Left hindlimb (tissue), 1 donor: Measurements from ENCODE around the gene MRAP2.
"Not testable (repeated sequence)": the region's sequence is repeated elsewhere in the genome, so short reads cannot be mapped to it uniquely, and the experiment has no call there.

Experiments used
- DNase-seq: peaks from one replicate; pipeline ENCODE4 v3.0.0-alpha.2; 2018

The MRAP2 gene

DNA sequence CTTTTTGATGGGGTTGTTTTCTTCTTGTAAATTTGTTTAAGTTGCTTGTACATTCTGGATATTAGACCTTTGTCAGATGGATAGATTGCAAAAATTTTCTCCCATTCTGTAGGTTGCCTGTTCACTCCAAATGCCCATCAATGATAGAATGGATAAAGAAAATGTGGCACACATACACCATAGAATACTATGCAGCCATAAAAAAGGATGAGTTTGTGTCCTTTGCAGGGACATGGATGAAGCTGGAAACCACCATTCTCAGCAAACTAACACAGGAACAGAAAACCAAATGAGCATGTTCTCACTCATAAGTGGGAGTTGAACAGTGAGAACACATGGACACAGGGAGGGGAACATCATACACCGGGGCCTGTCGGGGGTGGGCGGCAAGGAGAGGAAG is 1.6 kb upstream of the MRAP2 start:
- DNase-seq: not testable (repeated sequence)

DNA sequence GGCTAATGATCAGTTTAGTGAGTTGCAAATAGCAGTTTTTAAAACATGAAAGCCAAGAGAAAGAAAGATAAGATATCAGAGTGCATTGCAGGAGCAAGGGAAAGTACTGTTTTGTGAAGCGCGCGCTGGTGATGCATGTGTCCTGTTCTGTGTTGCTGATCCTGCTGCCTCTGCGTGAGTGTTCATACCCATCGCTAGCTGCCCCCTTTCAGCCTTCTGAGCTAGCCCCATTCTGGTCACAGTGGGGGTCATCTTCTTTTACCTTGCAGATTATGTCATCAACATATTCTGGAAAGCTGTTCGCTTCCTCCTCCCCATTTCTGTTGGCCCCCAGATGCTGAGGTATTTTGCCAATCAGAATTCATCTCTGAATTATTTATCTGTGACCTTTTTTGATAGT is 1.9 kb downstream of the MRAP2 start:
- DNase-seq: no peak

DNA sequence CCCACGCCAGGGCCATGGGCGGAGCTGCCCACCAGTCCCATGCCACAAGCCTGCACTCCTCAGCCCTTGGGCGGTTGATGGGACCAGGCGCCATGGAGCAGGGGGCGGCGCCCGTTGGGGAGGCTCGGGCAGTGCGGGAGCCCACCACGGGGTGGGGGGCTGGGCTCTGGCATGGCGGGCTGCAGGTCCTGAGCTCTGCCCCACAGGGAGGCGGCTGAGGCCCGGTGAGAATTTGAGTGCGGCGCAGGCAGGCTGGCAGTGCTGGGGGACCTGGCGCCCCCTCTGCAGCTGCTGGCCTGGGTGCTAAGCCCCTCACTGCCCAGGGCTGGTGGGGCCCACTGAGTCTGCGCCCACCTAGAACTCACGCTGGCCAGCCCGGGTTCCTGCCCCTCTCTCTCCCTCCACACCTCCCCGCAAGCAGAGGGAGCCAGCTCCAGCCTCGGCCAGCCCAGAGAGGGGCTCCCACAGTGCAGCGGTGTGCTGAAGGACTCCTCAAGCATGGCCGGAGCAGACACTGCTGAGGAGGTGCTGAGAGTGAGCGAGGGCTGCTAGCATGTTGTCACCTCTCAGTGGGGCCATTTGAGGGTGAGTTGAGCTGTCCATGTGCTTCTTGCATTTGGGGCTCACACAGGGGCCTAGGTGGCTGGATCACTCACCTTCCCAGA is 4.0 kb downstream of the MRAP2 start:
- DNase-seq: no peak

DNA sequence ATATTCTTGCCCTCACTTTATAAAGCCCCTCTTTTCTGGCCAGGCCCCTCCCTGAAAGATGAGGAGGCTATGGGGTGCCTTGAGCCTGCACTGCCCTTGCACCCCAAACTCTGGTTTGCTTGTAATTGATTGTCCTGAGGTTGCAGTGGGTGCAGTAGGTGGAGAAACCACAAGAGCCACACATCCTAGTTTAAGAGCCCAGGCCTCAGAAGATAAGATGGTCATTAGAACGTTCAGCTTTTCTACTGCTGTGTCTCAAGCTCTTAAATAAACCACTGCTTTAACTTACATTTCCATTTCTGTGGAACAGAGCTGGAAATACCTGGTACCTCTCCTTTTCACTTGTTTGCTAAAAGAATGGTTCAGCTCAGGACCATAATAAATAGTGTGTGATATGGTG is 9.0 kb downstream of the MRAP2 start:
- no peak for DNase-seq

DNA sequence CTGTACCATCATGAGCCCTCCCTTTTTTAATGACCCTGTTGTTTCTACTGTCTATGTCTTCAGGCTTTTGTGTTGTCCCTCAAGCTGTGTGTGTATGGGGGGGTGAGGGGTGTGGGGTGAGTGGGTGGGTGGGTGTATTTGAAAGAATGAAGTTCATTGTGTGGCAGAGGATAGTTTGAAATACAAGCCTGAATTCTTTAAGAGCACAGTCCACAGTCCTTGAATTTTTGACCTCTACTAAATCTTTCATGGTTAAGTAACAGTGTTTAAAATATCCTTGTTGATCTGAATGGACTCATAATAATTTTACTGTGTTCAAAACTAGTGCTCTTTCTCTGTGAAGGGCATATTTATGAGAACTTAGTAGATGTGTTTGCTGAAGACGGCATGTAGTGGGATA is 10.0 kb downstream of the MRAP2 start:
- DNase-seq: no peak

DNA sequence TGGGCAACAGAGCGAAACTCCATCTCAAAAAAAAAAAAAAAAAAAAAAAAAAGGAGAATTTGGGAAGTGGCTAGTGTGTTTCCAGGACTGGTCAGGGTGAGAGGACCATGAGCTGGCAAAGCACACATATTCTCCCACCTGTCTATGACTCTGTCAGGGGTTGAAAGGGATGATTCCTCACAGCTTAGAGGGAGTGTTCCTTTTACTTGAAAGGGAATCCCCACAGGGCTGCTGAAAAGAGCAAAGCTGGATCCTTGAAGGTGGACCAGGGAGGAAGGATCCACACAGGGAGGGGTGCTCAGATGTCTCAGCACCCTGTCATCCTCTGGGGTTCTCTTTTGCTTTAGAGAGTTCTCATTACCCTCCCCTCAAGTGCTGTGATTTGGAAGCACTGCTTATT is 13.2 kb downstream of the MRAP2 start:
- DNase-seq: no peak

DNA sequence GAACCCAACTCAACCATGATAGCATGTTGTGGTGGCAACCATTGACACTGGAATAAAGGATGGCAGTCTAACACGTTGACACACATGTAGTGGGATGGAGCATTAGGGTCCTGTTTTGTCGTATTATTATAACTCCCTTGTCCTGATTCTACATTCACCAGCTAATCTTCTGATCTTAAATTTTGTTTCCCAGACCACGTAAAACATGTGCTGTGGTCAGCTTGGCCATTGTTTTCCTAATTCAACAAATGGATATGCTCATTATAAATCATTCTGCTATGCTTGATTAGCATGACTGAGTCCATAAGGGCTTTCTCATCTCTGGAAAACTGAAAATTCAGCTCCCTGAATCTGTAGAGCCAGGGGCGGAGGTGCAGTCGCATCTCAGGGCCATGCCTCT is 15.0 kb downstream of the MRAP2 start:
- DNase-seq: no peak

DNA sequence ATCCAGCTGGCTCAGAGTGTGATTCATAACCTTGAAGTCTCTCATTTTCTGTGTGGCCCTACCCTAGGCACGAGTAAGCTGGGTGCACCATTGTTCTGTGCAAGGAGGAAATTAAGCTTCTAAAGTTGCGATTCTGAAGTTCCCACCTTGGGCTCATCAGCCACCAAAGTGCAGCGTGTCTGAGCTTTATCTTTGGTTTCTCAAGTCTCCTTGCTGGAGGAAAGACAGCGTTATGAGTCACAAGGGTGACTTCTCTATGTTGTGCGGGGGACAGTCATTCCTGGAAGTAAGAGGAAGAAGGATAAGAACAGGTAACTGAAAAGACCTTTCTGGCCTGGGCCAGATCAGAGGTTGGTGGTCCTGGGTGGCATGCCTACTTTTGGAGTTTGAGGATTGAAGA is 16.8 kb downstream of the MRAP2 start:
- no peak for DNase-seq

DNA sequence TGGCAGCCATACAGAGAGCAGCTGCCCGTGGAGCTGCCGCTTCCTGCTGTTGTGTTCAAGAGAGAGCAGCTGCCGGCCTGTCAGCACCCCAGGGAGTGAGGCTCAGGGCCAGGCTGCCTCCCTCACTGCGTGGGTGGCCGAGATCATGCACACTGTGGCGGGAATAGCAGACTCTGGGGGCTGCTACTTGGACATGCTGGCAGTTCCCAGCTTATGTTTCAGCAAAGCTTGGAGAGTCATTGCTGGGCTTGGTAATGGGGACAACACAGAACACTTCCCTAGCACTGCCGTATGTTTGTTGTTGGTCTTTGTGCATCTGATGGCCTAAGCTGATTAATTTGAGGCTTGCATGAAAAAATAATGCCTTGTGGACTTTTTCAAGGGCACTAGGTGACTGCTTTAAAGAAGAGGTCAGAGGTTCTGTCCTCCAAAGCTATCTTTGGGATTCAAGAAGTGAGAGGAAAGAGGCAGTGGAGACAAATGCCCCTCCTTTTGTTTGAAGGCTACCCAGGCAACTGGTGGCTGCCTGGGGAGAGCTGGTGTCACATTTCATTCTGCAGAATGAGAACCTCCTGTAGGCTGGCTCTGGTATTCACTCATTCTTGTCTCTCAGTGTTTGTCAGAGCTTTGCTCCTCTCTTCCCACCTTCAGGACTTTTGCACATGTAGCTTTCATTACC is 18.8 kb downstream of the MRAP2 start:
- DNase-seq: peak; percentile 89

DNA sequence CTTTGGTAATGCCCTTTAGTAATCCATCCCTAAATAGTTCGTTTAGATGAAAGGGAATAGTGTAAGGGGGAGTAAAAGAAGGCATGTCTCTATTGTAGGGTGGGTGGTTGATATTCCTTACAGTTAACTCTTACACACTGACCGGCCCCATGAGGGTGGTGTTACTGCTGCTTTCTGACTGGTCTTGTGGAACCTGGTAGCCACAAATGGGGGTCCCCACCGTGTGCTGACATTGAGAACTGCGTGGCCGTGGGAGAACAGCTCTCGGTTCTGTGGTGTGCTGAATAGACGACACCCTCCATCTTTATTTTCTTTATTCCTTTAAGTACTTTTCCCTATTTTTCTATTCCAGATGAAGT is 19.3 kb downstream of the MRAP2 start:
- no peak for DNase-seq

DNA sequence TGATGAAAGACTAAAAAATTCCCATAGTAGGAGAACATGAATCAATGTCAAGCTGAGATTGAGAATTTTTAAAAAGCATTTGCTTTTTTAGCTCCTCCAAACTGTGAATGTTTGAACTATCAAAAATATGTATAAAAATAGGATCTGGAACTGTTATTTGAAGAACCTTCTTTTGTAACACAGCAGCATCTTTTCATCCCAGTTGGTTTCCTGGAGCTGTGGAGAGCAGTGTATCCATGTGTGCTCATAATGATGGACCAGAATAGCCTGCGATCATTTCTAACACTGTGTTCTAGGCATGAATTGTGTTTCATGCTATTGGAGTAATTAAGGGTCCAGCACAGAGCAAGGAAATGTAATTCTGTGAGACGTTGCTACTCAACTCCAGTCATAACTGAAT is 22.1 kb downstream of the MRAP2 start:
- no peak for DNase-seq

DNA sequence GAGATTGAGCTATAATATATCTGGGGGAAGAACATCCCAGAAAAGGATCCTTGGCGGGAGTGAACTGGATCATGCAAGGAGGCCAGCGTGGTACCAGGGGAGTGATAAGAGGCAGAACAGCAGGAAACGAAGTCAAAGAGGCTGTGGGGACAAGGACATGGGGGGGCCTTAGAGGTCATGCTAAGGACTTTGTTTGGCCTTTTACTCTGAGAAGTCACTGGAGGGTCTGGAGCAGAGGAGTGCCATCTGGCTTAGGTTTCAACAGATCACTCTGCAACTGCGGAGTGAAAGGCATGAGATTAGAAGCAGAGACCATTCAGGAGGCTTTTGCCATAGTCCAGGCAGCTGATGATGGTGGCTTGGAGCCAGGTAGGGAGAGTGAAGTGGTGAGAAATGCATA is 24.3 kb downstream of the MRAP2 start:
- no peak for DNase-seq

DNA sequence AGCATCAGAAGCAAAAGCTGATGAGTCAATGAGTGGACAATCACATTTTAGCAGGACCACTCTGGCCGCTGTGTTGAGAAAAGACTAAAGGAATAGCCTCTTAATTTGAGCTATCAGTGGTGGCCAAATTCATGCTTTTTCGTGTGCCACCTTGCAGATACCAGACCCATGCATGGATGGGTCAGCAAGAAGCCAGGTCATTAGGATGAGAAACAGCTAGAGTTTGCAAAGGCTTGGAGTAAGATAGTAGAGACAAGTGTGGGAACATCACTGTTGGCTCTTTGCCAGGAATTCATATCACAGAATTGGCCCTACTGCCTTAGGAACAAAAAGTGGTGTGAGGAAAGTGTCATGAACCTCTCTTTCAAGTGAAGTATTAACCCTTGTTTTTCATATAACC is 25.5 kb downstream of the MRAP2 start:
- no peak for DNase-seq

DNA sequence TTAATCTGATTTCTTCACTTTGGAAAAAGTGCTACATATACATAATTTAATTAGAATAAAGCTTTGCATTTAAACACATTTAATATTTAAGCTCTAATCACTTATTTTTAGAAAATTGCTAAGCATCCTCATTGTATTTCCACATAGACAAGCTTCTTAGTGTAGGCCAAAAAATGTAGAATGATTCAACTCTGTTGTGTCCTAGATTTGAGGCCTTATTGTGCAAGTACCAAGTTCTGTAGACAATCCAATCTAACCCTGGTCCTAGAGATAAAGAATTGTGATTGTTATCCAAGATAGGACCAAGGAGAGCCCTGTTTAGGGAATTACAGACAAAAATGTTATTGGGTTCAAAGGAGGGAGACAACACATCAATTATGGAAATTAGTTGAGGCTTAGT is 27.6 kb downstream of the MRAP2 start:
- DNase-seq: no peak

DNA sequence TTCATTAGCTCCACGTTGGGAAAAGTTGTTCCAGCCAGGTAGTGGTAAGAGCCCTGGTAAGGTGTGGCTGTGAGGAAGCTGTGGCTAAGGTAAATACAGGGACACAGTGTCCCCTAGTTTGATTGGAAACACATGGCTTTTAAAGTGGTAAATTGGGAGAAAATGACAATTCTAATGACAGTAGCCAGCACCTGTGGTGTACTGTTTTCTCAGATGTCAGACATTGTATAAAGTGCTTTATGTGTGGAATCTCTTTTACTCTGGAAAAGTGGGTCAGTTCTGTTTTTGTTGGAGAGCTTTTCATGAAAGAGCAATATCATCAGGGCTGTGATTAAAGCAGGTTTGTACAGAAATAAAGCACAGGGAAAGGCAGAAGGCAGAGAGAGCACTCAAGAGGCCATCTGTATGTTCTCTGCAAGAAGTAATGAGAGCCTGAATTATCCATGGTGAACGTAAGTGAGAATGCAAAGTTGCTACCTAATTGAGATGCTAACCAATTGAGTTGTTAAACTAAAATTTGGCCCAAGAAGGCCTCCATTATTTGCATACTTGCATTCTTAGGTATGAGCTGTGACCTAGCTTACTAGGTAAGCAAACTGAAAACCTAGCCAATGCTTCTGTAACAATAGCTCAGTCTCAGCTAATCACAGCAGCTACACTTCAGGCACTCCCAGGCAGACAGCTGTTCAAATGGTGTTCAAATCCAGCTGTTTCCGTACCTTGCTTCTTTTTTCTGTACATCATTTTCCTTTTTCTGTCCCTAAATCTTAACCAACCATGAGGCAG is 28.2 kb downstream of the MRAP2 start:
- DNase-seq: no peak

DNA sequence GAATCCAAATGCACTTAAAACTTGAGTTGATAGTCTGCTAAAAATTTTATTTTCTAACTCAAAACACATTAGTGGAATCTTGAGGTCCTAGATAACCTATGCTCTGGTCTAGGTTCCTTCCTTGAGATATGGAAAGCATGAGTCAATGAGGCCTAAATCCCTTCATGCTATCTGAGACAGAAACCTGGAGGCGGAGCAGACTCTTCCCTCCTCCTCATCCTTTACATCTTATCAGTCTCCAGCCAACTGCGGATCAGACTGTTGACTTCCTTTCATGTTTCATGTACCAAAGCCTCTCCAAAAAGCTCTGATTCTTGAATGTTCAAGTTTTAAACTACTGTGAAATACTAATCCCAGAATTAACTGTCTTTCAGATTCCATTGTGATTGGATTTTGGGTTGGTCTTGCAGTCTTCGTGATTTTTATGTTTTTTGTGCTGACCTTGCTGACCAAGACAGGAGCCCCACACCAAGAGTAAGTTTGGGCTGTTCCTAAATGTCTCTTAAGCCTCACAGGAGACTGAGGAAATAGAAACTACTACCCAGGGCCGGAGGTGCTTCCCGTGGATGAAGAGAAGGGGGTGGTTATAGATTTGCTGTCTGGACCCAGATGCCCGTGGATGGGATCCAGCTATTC is 29.1 kb downstream of the MRAP2 start:
- no peak for DNase-seq

DNA sequence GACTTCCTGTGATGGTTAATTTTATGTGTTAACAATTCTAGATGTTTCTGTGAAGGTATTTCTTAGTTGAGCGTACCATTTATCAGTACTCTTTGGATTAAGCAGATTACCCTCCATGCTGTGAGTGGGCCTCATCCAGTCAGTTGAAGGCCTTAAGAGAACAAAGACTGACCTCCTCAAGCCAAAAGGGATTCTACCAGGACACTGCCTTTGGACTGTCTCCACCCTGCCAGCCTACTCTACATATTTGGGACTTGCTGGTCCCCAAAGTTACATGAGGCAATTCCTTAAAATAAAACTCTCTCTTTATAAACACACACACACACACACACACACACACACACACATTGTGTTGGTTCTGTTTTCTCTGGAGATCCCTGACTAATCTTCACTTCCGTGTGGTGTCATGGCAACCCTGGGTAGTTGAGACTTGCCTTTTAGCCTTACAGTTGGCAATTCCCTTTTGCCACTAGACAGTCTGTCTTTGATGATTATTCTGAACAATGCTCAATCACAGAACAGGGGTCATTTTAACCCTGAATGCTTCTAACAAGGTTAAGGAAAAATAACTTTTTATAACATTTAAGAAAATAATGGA is 32.2 kb downstream of the MRAP2 start:
- no peak for DNase-seq

DNA sequence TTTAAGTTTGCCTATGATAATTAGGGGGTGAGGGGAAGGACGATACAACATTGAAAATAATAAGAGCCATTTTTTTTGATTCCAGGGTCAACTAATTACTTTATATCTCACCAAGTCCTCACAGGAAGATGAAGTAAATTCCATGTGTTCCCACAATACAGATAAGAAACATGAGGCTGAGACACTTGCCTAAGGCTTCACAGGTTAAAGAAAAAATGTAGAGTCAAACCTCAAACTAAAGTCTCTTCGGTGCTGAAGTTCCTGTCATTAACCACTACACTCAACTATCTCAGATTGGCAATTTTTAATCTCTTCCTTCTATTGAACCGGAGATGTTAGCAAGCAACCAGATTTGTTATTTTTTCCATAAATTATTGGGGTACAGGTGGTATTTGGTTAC is 33.0 kb downstream of the MRAP2 start:
- DNase-seq: no peak

DNA sequence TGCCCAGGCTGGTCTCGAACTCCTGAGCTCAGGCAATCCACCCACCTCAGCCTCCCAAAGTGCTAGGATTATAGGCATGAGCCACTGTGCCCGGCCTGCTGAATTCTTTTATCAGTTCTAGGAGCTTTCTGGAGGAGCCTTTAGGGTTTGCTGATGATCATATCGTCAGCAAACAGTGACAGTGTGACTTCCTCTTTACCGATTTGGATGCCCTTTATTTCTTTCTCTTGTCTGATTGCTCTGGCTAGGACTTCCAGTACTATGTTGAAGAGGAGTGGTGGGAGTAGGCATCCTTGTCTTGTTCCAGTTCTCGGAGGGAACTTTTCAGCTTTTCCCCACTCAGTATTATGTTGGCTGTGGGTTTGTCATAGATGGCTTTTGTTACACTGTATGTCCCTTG is 35.3 kb downstream of the MRAP2 start:
- DNase-seq: not testable (repeated sequence)

DNA sequence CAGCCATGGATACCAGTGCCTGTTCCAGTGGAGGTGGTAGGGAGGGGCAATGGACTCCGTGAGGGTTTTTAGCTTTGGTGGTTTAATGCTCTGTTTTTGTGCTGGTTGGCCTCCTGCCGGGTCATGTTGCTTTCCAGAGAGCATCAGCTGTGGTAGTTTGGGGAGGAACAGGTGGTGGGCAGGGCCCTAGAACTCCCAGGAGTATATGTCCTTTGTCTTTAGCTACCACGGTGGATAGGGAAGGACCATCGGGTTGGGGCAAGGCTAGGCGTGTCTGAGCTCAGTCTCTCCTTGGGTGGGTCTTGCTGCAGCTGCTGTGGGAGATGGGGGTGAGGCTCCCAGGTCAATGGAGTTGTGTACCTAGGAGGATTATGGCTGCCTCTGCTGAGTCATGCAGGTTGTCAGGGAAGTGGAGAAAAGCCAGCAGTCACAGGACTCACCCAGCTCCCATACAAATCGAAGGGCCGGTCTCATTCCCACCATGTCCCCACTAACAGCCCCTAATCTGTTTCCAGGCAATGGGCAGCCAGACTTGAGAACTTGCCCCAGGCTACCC is 38.9 kb downstream of the MRAP2 start:
- DNase-seq: no peak

DNA sequence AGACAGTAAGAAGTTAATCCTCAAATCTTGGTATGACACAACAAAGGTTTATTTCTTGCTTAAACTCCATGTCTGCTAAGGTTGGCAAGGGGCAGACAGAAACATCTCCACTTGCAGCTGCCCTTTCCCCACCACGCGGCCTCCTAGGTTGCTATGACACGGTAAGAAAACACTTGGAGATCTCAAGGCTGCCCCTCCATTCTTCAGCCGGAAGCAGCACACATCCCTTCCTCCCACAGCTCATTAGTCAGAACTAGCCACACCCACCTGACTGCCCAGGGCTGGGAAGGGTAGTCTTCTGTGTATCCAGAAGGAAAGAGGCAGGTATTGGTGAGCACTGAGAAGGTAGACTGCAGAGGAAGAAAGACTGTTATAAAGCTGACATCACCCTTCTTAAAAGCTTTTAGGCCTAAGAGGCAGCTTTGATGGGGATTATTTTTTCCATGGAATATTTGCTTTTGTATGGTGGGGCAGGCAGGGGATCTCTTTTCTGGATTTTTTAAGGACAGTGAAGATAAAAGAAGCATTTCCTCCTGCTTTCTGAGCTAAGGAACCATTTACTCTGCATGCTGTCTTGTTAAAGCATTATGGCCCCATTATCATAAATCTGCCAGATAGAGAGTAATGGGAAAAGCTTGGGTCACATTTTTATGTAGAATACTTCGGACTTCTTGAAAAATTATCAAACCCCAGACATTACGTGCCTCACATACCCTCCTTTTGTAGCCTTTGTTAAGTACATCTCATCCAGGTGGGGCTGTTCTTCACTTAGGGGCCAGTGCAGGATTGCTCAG is 41.6 kb downstream of the MRAP2 start:
- DNase-seq: peak; percentile 33

DNA sequence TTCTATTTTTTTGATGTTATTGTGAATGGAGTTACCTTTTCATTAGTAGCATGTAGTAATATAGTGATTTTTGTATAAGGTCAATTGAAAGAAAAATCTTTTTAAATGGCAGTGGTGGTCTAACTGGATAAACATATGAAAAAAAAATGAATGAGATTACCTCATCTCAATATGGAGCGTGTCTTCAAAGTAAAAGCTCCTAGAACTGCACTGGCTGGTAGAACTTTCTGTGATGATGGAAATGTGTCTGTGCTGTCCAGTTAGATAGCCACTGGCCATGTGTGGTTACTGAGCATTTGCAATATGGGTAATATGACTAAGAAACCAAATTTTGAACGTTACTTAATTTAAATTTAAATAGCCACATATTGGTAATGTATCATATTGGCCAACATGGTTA is 44.1 kb downstream of the MRAP2 start:
- no peak for DNase-seq
